ENCODE data around the gene CCDC106. TPM values are rescaled to one million over a fixed set of nuclear protein-coding genes. Genes with fewer than 3 reads are reported as not detected.

Gene CCDC106
- total and polyA plus RNA-seq, 2 of the 4 experiments (the other 2 are of a cell fraction), result 2.3 to 13.6 TPM

- H3K36me3 ChIP-seq (ENCODE audit: control insufficient read depth, insufficient read depth, low read length), result peaks cover 48% of the 10 kb centered on the region
- CTCF ChIA-PET, result no interaction called here
- in situ Hi-C loops (cut with MboI; ENCODE audit: low sequenced_read_pairs), result no loop called here
Measured at GRCh38 chr19:55613396-55613795, 34.6 kb upstream of the CCDC106 start.

More at GRCh38 chr19:55613396-55613795, 34.6 kb upstream of the CCDC106 start:
- DNase-seq, result no peak
- Histone ChIP-seq H3K23ac (ENCODE audit: low read depth, low read length) (no peak overlapping the region), H3K79me1 (ENCODE audit: low read depth in 1 of 2, low read length in 2 of 2) (peaks cover 37 to 59% of the 10 kb centered on the region in 2 experiments), H2AK5ac (ENCODE audit: low read depth, low read length) (no peak overlapping the region), H3K27me3 (ENCODE audit: control insufficient read depth, insufficient read depth, low read length) (no peaks in the 10 kb centered on the region), H4K5ac (ENCODE audit: low read depth, low read length) (no peak overlapping the region), H3K18ac (ENCODE audit: low read depth, low read length) (no peak overlapping the region), H3K4me1 (ENCODE audit: control insufficient read depth, insufficient read depth, low read length) (peaks cover under 1% of the 10 kb centered on the region; the same call in 1 of the 2 replicates), H3K14ac (replicated peaks; ENCODE audit: low read depth, low read length) (no peak overlapping the region), H3K56ac (ENCODE audit: extremely low read depth, insufficient read depth, low read length) (no peak overlapping the region), H3K9ac (ENCODE audit: low read depth, low read length) (no peak overlapping the region), H3K9me1 (ENCODE audit: insufficient read depth, low read length) (peaks cover 9% of the 10 kb centered on the region), H3K4me2 (ENCODE audit: low read depth, low read length) (no peak overlapping the region), H2BK20ac (ENCODE audit: low read depth, low read length) (no peak overlapping the region), H4K8ac (ENCODE audit: low read depth in 2 of 2, low read length in 2 of 2) (no peak overlapping the region), H2AFZ (replicated peaks; ENCODE audit: low read length, poor library complexity) (no peak overlapping the region), H2BK120ac (ENCODE audit: low read depth, low read length) (no peak overlapping the region), H3K4me3 (ENCODE audit: insufficient read depth, low read depth, low read length) (no peak overlapping the region), H3K9me3 (ENCODE audit: control insufficient read depth, insufficient read depth, low read length) (peaks cover 5% of the 10 kb centered on the region; the same call in 1 of the 2 replicates), H3K27ac (ENCODE audit: insufficient read depth, low read length) (no peak overlapping the region), H4K20me1 (ENCODE audit: insufficient read depth, low read length) (peaks cover 25% of the 10 kb centered on the region), H3K4ac (ENCODE audit: low read depth, low read length) (no peak overlapping the region), H2BK5ac (ENCODE audit: low read depth, low read length, poor library complexity, severe bottlenecking) (no peak overlapping the region), H4K91ac (ENCODE audit: insufficient read depth, low read depth, low read length) (no peak overlapping the region), H2AK9ac (replicated peaks; ENCODE audit: low read depth, low read length, poor library complexity) (no peak overlapping the region), H2BK15ac (ENCODE audit: low read depth, low read length) (no peak overlapping the region)
- intact Hi-C loops (cut with micrococcal nuclease) (no loop called here), dilution Hi-C loops (cut with HindIII; ENCODE audit: low sequenced_read_pairs, unreplicated experiment) (no loop called here)
- TF ChIP-seq MAZ (IDR thresholded peaks at IDR 0.05; ENCODE audit: borderline replicate concordance, low read depth, low read length) (no peak), MXI1 (IDR thresholded peaks at IDR 0.05; ENCODE audit: borderline replicate concordance, low read depth, low read length) (no peak), CEBPB (IDR thresholded peaks at IDR 0.05; ENCODE audit: low read depth, low read length) (no peak), RAD21 (IDR thresholded peaks at IDR 0.05; ENCODE audit: low read length) (no peak), ELK1 (IDR thresholded peaks at IDR 0.05; ENCODE audit: borderline replicate concordance, low read depth, low read length) (no peak), USF2 (IDR thresholded peaks at IDR 0.05; ENCODE audit: low read depth, low read length) (no peak)
- BruUV-seq (replicated peaks), result no TSS peak
- ATAC-seq (ENCODE audit: low read depth), result no peak
- WGBS, 2 experiments (ENCODE audit: extremely low coverage in 2 of 2, insufficient read length in 1 of 2), result 96% methylated on average over 10 of the region's 27 CpGs; no CpG with 5 or more reads in 1 of the 2 experiments
- POLR2A ChIA-PET (ENCODE audit: unreplicated experiment), result no interaction called here

Data from IMR-90 (cell line).